Measurements from ENCODE around the gene STT3A. TPM values are rescaled to one million over a fixed set of nuclear protein-coding genes. Genes with fewer than 3 reads are reported as not detected.

STT3A gene
- total and polyA plus RNA-seq, 2 of the 13 experiments (the other 11 are each of a cell fraction or from before 2014, with no cell fraction given): 229 to 319 TPM

GRCh38 chr11:125663910-125664309 is 71.3 kb downstream of the STT3A start (continued):
- TF ChIP-seq MZF1 (CRISPR knock-in tag; IDR thresholded peaks at IDR 0.05; ENCODE audit: borderline replicate concordance) (no peak), HCFC1 (IDR thresholded peaks at IDR 0.05; ENCODE audit: low read depth, low read length) (no peak), ZNF576 (CRISPR knock-in tag; IDR thresholded peaks at IDR 0.05) (no peak)

GRCh38 chr11:125667151-125667550 is 74.5 kb downstream of the STT3A start:
- Histone ChIP-seq H4K20me1 (ENCODE audit: insufficient read depth, low read length) (no peaks in the 10 kb centered on the region), H2AFZ (ENCODE audit: low read length) (no peak overlapping the region), H3K4me2 (ENCODE audit: low read depth, low read length) (no peak overlapping the region), H3K9me3 (ENCODE audit: low read length) (no peaks in the 10 kb centered on the region), H3K27ac (ENCODE audit: extremely low read length, insufficient read depth, low read length) (no peak overlapping the region), H3K4me3 (replicated peaks in 1 of 3; ENCODE audit: insufficient read depth in 1 of 3, low read depth in 2 of 3, low read length in 3 of 3) (no peak overlapping the region), H3K36me3 (replicated peaks in 1 of 2; ENCODE audit: control insufficient read depth in 1 of 2, insufficient read depth in 2 of 2, low read length in 2 of 2) (peaks cover 0 to 18% of the 10 kb centered on the region in 2 experiments; a peak in 2 of 5 replicates), H3K9ac (ENCODE audit: insufficient read depth, low read depth, low read length) (no peak overlapping the region), H3K4me1 (ENCODE audit: insufficient read depth, low read length) (no peaks in the 10 kb centered on the region), H3K79me2 (ENCODE audit: insufficient read depth, low read length) (no peaks in the 10 kb centered on the region), H3K27me3 (ENCODE audit: control insufficient read depth in 1 of 2, insufficient read depth in 2 of 2, low read length in 2 of 2) (no peaks in the 10 kb centered on the region)
- DNase-seq (ENCODE audit: low spot score) (no peak), ATAC-seq (no peak), FAIRE-seq (no peak)
- 99% methylated on average over 2 of the region's 2 CpGs for WGBS (ENCODE audit: low lambda C conversion rate)
- TF ChIP-seq MLXIP (CRISPR knock-in tag; IDR thresholded peaks at IDR 0.05; ENCODE audit: borderline replicate concordance) (no peak), TAF1 (CRISPR knock-in tag; IDR thresholded peaks at IDR 0.05) (no peak), DMTF1 (CRISPR knock-in tag; IDR thresholded peaks at IDR 0.05) (no peak), ZNF607 (CRISPR knock-in tag; IDR thresholded peaks at IDR 0.05; ENCODE audit: borderline replicate concordance) (no peak), KMT2B (CRISPR knock-in tag; IDR thresholded peaks at IDR 0.05) (no peak), YEATS4 (CRISPR knock-in tag; IDR thresholded peaks at IDR 0.05; ENCODE audit: borderline replicate concordance) (no peak), CREM (IDR thresholded peaks at IDR 0.05) (no peak), CREM (CRISPR knock-in tag; IDR thresholded peaks at IDR 0.05) (no peak), ZNF557 (CRISPR knock-in tag; IDR thresholded peaks at IDR 0.05) (no peak)
- no TSS peak for BruUV-seq (replicated peaks)
- POLR2A ChIA-PET: no interaction called here
- intact Hi-C loops (cut with micrococcal nuclease; ENCODE audit: unreplicated experiment) (no loop called here), in situ Hi-C loops (cut with HindIII; ENCODE audit: extremely low pct_ligation_motif_present, low pct_unique_long_range_greater_than_20kb) (no loop called here)
- CTCF ChIA-PET (ENCODE audit: low intra/inter-chr PET ratio, low total read pairs): no interaction called here
